Activated T-helper 1 cell treated with anti-CD3 and anti-CD28 coated beads, Interleukin-12 subunit alpha, Interleukin-12 subunit beta, Interleukin-2, Interleukin-4 antibody, amounts not matched to agents 30 ng/mL and 10 ng/mL and 1 ng/mL, durations not matched to agents 14 hours and 24 hours and 36 hours (primary cell): ENCODE data around the gene EYA2. TPM values are rescaled to one million over a fixed set of nuclear protein-coding genes. Genes with fewer than 3 reads are reported as not detected.

Experiments
- total RNA-seq: library from RNA; stranded (reverse); gene quantifications from 2 replicates; pipeline ENCODE4 v1.2.3, GENCODE V29; 2022

EYA2 gene
- total RNA-seq, 1 donor from 2014 or later = not detected

Other genes starting within 250 kb of the EYA2 start
- 0.24 TPM in 1 of 2 replicates, not detected in the other for gene SLC13A3, start 243.4 kb upstream of the EYA2 start, total RNA-seq
- gene TP53RK, start 205.4 kb upstream of the EYA2 start, total RNA-seq = 16.8 and 18.5 TPM in 2 replicates
- gene SLC2A10, start 185.2 kb upstream of the EYA2 start, total RNA-seq = not detected in 2 replicates